Stimulated activated CD4-positive, alpha-beta T cell treated with anti-CD3 and anti-CD28 coated beads, Interleukin-2, amount 100 ng/mL, for 48 hours (primary cell): ENCODE data around the gene TEX10.

Source experiments
- DNase-seq, 2 donors: peaks; one replicate each; pipeline ENCODE4 v3.0.0-alpha.2; 2020

TEX10 gene

DNA sequence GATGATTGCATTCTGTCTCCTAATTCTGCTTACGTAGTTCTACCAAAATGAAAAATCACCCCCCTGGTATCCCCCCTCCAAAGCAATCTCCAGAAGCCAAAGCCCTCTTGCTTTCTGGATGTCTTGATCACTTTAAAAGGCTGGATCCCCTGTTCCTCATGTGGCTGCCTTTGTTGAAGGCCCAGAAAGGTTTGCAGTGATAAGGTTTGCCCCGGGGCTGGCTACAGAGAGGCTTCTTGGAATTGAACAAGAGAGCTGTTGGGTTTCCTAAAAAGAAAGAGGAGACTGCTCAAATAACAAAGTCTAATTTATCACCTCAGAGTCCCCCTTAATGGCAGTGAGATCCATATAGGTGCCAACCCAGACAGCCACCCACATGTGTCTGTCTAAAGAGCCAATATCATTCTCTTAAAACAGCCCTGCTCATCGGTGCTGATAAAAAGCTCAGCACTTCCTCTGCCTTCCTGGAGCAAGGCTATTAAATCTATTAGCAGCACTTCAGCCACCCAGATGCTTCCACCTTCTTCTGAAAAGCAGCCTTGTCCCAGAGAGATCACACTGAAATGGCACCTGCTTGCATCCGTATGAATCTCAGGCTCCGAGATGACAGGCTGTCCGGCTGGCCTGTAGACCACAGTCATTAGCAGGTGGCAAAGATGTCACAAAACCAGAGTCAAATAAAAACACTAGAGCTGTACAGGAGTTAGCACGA is 70.9 kb downstream of the TEX10 start:
- DNase-seq = no peak

DNA sequence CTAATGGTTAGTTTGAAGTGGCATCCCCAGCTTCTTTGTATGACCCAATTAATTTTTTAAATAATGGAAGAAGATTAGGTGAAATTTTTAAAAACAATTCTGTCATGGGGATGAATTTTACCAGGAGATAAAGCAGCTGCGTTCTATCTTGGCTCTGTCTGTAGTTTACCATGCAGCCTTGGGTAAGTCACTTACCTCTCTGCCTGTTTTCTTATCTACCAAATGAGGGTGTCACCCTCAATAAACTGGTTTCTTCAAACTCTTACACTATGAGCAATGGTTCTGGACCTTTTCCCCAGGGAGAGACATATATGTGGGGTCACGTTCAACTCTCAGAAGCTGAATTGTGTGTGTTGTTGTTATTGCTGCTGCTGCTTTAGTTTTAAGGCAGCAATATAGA is 71.7 kb downstream of the TEX10 start:
- DNase-seq = no peak

DNA sequence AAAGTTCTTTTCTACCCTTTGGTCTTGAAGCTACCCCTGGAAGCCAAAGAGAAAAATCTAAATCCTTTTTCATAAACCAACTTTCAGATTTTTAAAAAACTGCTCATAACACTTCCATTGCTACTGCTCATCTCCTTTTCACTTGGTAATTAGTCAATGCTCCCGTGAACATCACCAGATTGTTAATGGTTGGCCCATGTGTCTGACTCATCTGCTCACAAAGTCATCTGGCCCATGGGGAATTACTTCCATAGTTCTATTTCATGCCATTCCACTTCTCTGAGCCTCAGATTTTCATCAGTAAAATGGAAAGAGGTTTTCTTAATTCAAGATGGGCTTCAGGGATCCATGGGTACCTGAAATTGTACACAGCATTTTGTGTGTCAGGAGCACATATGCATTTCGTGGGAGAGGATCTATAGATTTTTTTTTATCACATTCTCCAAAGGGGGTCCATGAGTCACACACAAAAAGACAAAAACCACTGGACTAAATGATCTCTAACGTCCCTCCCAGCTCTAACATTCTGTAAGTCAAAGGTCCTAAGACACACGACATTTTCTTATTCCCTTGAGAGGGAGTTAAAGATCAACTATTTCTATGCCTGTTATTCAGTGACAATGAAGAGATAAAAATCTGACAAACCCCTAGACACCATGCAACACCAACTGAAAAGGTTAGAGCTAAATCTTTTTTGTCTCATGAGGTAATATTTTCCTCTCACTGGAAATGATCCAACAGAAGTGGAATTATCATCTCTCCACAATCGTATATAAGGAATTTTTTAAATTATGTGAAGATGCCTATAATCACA is 75.4 kb downstream of the TEX10 start:
- DNase-seq = no peak

DNA sequence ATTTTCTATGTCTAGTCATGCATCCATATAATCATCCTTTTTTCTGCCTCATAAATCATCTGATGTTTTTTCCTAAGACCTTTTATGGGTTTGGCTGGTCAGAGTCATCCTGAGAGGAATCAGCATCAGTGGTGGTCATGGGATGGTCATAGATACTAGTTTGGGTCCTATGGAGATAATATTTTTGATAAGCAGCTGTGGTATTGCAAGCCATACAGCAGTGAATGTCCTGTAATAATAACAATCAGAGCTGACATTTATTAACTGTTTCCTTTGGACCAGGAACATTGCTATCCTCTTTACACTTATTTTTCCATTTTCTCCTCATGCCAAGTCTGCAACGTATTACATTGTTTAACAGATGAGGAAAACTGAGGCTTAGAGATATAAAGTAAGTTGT is 83.1 kb downstream of the TEX10 start:
- no peak for DNase-seq

- no peak for DNase-seq
Observed at GRCh38 chr9:100268271-100268670, 84.5 kb downstream of the TEX10 start.

DNA sequence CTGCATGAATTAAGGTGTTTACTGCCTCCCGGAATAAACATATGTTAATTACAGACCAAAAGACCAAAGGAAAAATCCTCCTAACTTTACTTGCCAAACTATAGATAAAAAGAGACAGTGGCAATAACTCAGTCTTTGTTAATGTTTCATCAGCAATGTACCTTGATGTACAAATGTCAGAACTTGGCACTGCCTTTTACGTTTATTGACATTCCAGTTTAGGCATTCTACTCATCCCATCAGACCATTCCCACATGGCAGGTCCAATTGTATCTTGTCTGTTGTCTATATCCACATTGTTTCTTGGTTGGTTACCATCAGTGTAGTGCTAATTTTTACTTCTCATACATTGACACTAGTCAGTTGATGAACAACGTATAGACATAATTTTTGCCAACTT is 85.5 kb downstream of the TEX10 start:
- DNase-seq = no peak
